Body of pancreas (tissue), 4 donors: ENCODE data around the gene CACNA1C.

Source experiments
- POLR2A ChIP-seq, 3 donors: fragments of 450-650 bp; IDR thresholded peaks; one replicate each; pipeline ENCODE4 v1.6.1; 2016; ENCODE audit warnings: antibody characterized with exemption in 3 of 3, mild to moderate bottlenecking in 2 of 3
- TF ChIP-seq, protein P1 (sequence below), 7 experiments: fragments of 450-650 bp in 4 of 7; fragments of 200-600 bp in 3 of 7; sonication (generic) in 3 of 7; IDR thresholded peaks; one replicate each; pipeline ENCODE4 v1.5.1; 2016 to 2019; ENCODE audit warnings: antibody characterized with exemption in 7 of 7

DNA sequence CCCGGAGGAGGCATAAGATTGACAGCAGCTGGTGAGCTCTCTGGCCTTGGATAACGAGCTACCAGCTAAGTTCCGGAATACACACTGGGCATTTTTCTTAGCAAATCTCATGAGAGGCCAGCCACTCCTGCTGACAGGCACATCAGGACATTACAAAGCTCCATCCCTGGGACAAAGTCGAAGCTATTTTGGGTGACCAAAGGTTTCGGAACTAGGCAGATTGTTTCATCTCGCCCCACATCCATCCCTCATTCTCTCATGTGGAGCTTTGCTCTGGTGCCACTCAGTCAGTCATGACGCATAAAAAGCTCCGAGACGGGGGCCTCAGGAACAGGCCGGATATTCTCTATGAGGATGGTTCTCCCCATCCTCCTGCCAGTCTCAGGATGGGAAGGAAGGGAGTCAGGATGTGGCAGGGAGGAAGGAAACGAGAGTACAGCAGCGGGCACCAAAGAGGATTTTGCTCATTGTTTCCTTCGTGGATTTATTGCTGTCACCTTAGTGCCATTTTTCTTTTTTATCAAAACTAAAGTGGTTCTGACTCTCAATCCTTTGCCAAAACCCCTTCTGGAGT is 488.9 kb downstream of the CACNA1C start:
- TF ChIP-seq, protein P1, sequence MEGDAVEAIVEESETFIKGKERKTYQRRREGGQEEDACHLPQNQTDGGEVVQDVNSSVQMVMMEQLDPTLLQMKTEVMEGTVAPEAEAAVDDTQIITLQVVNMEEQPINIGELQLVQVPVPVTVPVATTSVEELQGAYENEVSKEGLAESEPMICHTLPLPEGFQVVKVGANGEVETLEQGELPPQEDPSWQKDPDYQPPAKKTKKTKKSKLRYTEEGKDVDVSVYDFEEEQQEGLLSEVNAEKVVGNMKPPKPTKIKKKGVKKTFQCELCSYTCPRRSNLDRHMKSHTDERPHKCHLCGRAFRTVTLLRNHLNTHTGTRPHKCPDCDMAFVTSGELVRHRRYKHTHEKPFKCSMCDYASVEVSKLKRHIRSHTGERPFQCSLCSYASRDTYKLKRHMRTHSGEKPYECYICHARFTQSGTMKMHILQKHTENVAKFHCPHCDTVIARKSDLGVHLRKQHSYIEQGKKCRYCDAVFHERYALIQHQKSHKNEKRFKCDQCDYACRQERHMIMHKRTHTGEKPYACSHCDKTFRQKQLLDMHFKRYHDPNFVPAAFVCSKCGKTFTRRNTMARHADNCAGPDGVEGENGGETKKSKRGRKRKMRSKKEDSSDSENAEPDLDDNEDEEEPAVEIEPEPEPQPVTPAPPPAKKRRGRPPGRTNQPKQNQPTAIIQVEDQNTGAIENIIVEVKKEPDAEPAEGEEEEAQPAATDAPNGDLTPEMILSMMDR (IDR thresholded peaks at IDR 0.05), result no peak
- no peak for TF ChIP-seq POLR2A (IDR thresholded peaks at IDR 0.05)
